ENCODE measurements around the gene PPFIBP2.

DNA sequence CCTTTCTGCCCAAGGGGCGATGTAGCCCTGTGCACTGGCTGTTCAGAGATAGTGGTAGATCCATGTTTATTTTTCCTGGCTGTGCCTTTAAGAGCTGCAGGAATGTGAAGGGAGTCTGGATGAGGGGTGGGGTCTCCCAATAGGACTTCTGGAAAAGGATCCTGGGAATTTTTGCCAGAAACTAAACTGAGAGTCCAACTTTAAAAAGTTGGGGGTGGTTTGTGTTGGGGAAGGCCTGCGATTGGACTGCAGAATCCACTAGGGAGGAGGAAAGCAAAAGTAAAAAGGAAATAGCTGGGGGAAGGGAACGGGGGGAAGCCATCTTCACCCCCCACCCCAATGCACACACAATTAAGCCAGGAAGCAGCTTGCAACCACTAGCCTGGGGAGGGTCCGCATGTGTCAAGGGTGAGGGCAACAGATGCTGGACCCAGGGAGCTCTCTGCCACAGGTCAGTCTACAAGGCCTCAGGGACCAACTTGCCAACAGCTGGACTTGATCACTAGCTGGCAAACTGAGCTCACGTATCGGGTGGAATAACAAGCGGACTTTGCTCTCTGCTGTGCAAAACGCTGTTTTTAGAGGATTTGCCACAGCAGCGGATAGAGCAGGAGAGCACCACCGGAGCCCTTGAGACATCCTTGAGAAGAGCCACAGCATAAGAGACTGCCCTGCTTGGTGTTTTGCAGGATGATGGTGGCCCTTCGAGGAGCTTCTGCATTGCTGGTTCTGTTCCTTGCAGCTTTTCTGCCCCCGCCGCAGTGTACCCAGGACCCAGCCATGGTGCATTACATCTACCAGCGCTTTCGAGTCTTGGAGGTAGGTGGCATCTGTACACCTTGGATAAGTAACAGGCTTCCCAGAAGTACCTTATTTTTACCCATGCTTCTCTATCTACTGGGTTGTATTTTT lies 28.4 kb upstream of the PPFIBP2 start, which contains the start of gene OLFML1:
- TF ChIP-seq, protein P1, sequence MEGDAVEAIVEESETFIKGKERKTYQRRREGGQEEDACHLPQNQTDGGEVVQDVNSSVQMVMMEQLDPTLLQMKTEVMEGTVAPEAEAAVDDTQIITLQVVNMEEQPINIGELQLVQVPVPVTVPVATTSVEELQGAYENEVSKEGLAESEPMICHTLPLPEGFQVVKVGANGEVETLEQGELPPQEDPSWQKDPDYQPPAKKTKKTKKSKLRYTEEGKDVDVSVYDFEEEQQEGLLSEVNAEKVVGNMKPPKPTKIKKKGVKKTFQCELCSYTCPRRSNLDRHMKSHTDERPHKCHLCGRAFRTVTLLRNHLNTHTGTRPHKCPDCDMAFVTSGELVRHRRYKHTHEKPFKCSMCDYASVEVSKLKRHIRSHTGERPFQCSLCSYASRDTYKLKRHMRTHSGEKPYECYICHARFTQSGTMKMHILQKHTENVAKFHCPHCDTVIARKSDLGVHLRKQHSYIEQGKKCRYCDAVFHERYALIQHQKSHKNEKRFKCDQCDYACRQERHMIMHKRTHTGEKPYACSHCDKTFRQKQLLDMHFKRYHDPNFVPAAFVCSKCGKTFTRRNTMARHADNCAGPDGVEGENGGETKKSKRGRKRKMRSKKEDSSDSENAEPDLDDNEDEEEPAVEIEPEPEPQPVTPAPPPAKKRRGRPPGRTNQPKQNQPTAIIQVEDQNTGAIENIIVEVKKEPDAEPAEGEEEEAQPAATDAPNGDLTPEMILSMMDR (IDR thresholded peaks at IDR 0.05): no peak
- TF ChIP-seq POLR2AphosphoS5 (IDR thresholded peaks at IDR 0.05) (no peak), POLR2A (IDR thresholded peaks at IDR 0.05) (no peak)

All from stomach (tissue), 4 donors.